ENCODE results near the gene SLC4A8.

Gene SLC4A8

DNA sequence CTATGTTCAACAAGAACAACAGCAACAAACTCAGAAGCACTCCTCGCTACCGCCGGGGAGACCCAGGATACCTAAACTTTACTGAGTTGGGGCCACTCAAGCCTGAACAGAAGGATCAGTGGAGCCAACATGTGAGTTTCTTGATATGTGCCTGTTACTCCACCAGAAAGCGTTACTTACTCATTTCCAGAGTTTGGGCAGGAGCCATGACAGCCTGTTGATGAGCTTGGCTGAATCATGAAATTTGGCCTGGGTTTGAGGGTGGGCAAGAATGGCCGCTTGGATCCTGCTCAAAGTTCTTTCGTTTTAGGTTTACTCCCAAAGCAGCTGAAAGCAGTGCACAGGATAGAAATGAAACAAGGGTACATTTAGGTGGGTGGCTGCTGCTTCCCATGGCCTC, 21.5 kb upstream of the SLC4A8 start (continued):
- no peak for TF ChIP-seq ZNF565 (CRISPR knock-in tag; conservative IDR thresholded peaks at IDR 0.05; ENCODE audit: low read depth)

DNA sequence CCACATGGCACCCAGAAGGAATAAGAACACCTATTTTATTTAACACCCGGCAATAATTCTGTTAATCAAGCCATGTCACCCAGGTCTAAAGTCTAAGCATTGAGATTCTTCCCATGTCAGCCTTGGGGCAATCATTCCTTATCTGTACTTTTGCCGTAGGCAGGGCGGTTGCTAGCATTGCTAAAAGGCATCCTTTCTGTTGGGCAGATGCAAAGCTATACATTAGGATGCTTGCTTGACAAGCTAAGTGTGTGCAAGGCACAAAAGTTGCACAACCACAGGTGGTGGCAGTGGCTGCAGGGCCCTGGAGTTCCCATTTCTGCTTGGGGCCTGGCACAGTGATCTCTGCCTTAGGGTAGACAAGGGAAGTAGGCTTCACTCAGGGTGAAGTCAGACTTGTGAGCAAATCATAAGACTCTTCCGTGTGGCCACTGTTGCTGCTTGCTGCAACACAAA, 20.9 kb upstream of the SLC4A8 start:
- TF ChIP-seq OSR1 (CRISPR knock-in tag; IDR thresholded peaks at IDR 0.05) = no peak
- TF ChIP-seq TCF4 (CRISPR knock-in tag; IDR thresholded peaks at IDR 0.05; ENCODE audit: borderline replicate concordance) = no peak
- no peak for TF ChIP-seq GLIS3 (CRISPR knock-in tag; IDR thresholded peaks at IDR 0.05)
- TF ChIP-seq, protein P1, sequence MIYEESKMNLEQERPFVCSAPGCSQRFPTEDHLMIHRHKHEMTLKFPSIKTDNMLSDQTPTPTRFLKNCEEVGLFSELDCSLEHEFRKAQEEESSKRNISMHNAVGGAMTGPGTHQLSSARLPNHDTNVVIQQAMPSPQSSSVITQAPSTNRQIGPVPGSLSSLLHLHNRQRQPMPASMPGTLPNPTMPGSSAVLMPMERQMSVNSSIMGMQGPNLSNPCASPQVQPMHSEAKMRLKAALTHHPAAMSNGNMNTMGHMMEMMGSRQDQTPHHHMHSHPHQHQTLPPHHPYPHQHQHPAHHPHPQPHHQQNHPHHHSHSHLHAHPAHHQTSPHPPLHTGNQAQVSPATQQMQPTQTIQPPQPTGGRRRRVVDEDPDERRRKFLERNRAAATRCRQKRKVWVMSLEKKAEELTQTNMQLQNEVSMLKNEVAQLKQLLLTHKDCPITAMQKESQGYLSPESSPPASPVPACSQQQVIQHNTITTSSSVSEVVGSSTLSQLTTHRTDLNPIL (CRISPR knock-in tag; IDR thresholded peaks at IDR 0.05; ENCODE audit: low read depth) = no peak
- TF ChIP-seq, protein P2, sequence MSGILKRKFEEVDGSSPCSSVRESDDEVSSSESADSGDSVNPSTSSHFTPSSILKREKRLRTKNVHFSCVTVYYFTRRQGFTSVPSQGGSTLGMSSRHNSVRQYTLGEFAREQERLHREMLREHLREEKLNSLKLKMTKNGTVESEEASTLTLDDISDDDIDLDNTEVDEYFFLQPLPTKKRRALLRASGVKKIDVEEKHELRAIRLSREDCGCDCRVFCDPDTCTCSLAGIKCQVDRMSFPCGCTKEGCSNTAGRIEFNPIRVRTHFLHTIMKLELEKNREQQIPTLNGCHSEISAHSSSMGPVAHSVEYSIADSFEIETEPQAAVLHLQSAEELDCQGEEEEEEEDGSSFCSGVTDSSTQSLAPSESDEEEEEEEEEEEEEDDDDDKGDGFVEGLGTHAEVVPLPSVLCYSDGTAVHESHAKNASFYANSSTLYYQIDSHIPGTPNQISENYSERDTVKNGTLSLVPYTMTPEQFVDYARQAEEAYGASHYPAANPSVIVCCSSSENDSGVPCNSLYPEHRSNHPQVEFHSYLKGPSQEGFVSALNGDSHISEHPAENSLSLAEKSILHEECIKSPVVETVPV (CRISPR knock-in tag; IDR thresholded peaks at IDR 0.05) = no peak
- TF ChIP-seq ZNF565 (CRISPR knock-in tag; conservative IDR thresholded peaks at IDR 0.05; ENCODE audit: low read depth) = no peak
- TF ChIP-seq SNAI2 (CRISPR knock-in tag; IDR thresholded peaks at IDR 0.05) = no peak
- no peak for TF ChIP-seq CSDC2 (CRISPR knock-in tag; IDR thresholded peaks at IDR 0.05)
- no peak for TF ChIP-seq ZFP3 (CRISPR knock-in tag; IDR thresholded peaks at IDR 0.05)
- TF ChIP-seq RARB (CRISPR knock-in tag; IDR thresholded peaks at IDR 0.05) = no peak
- TF ChIP-seq TOX (CRISPR knock-in tag; IDR thresholded peaks at IDR 0.05; ENCODE audit: borderline replicate concordance) = no peak
- TF ChIP-seq, protein P3, sequence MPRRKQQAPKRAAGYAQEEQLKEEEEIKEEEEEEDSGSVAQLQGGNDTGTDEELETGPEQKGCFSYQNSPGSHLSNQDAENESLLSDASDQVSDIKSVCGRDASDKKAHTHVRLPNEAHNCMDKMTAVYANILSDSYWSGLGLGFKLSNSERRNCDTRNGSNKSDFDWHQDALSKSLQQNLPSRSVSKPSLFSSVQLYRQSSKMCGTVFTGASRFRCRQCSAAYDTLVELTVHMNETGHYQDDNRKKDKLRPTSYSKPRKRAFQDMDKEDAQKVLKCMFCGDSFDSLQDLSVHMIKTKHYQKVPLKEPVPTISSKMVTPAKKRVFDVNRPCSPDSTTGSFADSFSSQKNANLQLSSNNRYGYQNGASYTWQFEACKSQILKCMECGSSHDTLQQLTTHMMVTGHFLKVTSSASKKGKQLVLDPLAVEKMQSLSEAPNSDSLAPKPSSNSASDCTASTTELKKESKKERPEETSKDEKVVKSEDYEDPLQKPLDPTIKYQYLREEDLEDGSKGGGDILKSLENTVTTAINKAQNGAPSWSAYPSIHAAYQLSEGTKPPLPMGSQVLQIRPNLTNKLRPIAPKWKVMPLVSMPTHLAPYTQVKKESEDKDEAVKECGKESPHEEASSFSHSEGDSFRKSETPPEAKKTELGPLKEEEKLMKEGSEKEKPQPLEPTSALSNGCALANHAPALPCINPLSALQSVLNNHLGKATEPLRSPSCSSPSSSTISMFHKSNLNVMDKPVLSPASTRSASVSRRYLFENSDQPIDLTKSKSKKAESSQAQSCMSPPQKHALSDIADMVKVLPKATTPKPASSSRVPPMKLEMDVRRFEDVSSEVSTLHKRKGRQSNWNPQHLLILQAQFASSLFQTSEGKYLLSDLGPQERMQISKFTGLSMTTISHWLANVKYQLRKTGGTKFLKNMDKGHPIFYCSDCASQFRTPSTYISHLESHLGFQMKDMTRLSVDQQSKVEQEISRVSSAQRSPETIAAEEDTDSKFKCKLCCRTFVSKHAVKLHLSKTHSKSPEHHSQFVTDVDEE (CRISPR knock-in tag; IDR thresholded peaks at IDR 0.05) = no peak
- TF ChIP-seq, protein P4, sequence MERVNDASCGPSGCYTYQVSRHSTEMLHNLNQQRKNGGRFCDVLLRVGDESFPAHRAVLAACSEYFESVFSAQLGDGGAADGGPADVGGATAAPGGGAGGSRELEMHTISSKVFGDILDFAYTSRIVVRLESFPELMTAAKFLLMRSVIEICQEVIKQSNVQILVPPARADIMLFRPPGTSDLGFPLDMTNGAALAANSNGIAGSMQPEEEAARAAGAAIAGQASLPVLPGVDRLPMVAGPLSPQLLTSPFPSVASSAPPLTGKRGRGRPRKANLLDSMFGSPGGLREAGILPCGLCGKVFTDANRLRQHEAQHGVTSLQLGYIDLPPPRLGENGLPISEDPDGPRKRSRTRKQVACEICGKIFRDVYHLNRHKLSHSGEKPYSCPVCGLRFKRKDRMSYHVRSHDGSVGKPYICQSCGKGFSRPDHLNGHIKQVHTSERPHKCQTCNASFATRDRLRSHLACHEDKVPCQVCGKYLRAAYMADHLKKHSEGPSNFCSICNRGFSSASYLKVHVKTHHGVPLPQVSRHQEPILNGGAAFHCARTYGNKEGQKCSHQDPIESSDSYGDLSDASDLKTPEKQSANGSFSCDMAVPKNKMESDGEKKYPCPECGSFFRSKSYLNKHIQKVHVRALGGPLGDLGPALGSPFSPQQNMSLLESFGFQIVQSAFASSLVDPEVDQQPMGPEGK (CRISPR knock-in tag; IDR thresholded peaks at IDR 0.05; ENCODE audit: borderline replicate concordance) = no peak
- TF ChIP-seq ZC3H10 (CRISPR knock-in tag; IDR thresholded peaks at IDR 0.05) = no peak
- TF ChIP-seq, protein P5, sequence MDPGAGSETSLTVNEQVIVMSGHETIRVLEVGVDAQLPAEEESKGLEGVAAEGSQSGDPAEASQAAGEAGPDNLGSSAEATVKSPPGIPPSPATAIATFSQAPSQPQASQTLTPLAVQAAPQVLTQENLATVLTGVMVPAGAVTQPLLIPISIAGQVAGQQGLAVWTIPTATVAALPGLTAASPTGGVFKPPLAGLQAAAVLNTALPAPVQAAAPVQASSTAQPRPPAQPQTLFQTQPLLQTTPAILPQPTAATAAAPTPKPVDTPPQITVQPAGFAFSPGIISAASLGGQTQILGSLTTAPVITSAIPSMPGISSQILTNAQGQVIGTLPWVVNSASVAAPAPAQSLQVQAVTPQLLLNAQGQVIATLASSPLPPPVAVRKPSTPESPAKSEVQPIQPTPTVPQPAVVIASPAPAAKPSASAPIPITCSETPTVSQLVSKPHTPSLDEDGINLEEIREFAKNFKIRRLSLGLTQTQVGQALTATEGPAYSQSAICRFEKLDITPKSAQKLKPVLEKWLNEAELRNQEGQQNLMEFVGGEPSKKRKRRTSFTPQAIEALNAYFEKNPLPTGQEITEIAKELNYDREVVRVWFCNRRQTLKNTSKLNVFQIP (CRISPR knock-in tag; IDR thresholded peaks at IDR 0.05; ENCODE audit: borderline replicate concordance, low read depth) = no peak
- no peak for TF ChIP-seq ZNF70 (CRISPR knock-in tag; IDR thresholded peaks at IDR 0.05)
- no peak for ATAC-seq

DNA sequence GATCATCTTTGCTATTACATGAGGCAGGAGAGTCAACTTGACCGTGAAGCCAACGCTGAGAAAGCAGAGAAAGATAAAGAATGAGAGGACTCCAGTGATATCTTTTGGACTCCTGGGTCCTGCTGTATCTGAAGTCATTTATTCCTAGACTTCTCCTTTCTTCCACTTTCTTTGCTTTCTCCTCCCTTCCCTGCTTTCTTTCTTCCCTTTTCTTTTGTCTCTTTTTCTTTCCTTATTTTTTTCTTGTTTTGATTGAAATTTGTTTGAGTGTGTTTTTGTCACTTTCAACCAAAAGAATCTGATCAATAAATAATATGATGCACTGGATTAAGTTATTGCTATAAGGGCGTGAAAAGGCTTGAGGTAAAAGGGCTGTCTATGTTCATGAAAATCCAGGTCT, 20.0 kb upstream of the SLC4A8 start:
- ATAC-seq = no peak
- TF ChIP-seq GLIS3 (CRISPR knock-in tag; IDR thresholded peaks at IDR 0.05) (no peak), PPARA (CRISPR knock-in tag; IDR thresholded peaks at IDR 0.05; ENCODE audit: borderline replicate concordance) (no peak), ISL1 (CRISPR knock-in tag; IDR thresholded peaks at IDR 0.05) (no peak), TOX (CRISPR knock-in tag; IDR thresholded peaks at IDR 0.05; ENCODE audit: borderline replicate concordance) (no peak), CSDC2 (CRISPR knock-in tag; IDR thresholded peaks at IDR 0.05) (no peak), ESRRG (CRISPR knock-in tag; IDR thresholded peaks at IDR 0.05) (no peak), RARB (CRISPR knock-in tag; IDR thresholded peaks at IDR 0.05) (no peak), ZFP3 (CRISPR knock-in tag; IDR thresholded peaks at IDR 0.05) (no peak), TCF4 (CRISPR knock-in tag; IDR thresholded peaks at IDR 0.05; ENCODE audit: borderline replicate concordance) (no peak), ZNF565 (CRISPR knock-in tag; conservative IDR thresholded peaks at IDR 0.05; ENCODE audit: low read depth) (no peak), OSR1 (CRISPR knock-in tag; IDR thresholded peaks at IDR 0.05) (no peak)
- TF ChIP-seq, protein P1 (CRISPR knock-in tag; IDR thresholded peaks at IDR 0.05; ENCODE audit: low read depth) = no peak
- TF ChIP-seq, protein P2 (CRISPR knock-in tag; IDR thresholded peaks at IDR 0.05) = no peak
- TF ChIP-seq, protein P3 (CRISPR knock-in tag; IDR thresholded peaks at IDR 0.05) = no peak
- TF ChIP-seq, protein P5 (CRISPR knock-in tag; IDR thresholded peaks at IDR 0.05; ENCODE audit: borderline replicate concordance, low read depth) = no peak
